ENCODE results near the gene NAV1.

NAV1 gene

GRCh38 chr1:201525193-201525778 is 13.6 kb upstream of the NAV1 start:
- no peak for DNase-seq

DNA sequence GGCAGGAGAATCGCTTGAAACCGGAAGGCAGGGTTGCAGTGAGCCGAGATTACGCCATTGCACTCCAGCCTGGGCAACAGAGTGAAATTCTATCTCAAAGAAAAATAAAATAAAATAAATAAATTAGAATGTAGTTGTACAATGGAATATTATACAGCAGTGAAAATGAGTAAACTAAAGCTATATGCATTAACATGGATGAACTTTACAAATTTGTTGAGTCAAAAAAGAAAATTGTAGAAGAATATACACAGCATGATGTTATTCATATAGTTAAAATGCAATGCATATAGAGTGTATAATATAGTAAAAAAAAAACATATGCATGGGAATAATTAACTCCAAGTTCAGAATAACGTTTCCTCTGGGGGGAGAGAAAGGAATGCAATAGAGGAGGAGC is 11.0 kb upstream of the NAV1 start:
- no peak for DNase-seq

DNA sequence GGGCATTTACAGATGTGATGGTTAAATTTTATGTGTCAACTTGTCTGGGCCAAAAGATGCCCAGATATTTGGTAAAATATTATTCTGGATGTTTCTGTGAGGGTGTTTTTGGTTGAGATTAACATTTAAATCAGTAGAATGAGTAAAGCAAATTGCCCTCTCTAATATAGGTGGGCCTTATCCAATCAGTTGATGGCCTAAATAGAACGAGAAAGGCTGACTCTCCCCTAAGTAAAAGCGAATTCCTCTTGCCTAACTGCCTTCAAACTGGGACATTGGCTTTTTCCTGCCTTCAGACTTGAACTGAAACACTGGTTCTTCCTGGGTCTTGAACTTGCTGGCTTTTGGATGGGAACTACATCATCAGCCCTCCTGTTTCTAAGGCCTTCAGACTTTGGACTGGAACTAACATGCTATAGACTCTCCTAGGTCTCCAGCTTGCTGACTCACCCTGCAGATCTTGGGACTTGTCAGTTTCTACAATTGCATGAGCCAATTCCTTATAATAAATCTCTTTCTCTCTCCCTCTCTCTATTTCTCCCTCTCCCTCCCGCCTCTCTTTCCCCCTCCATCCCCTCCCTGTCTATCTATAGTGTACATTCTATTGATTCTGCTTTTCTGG is 10.2 kb upstream of the NAV1 start:
- no peak for DNase-seq

DNA sequence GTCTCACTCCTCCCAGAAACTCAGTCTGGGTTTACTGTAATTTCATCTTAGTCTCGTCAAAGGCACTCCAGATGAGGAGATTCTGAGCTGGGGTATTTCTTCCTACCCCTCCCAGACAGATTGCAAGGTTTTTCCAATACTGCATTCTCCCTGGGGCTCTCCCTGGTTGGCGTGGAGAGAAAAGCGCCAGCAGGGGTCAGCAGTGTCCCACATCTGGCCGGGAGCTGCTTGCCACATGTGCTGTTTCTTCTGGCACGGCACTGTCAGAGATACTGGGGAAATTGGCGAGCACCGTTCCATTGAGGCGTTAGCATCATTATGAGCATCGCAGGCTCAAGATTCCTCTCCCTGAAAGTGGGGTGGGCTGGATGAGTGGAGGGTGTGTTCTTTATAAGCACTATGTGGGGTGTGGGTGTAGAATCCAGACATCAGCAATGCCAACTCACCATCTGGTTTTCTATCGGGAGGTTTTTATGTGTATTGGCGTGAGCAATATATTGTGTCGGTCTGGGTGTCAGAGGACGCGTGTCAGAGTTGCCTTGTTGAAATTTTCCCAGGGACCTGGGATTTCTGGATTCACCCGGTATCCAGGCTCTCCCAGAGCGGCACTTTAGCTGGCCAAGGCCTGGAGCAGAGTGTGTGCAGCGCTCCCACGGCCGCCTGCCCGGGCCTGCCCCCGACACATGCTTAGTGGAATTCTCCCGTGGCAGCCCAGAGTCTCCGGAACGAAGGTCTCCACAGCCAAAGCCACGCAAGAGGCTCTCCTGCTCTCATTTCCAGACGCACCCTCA is 8.0 kb upstream of the NAV1 start:
- no peak for DNase-seq

GRCh38 chr1:201531551-201532425 is 7.1 kb upstream of the NAV1 start:
- DNase-seq = no peak

GRCh38 chr1:201533836-201534235 is 5.1 kb upstream of the NAV1 start:
- DNase-seq = no peak

- no peak for DNase-seq
Measured at GRCh38 chr1:201535046-201535918, 3.6 kb upstream of the NAV1 start.

DNA sequence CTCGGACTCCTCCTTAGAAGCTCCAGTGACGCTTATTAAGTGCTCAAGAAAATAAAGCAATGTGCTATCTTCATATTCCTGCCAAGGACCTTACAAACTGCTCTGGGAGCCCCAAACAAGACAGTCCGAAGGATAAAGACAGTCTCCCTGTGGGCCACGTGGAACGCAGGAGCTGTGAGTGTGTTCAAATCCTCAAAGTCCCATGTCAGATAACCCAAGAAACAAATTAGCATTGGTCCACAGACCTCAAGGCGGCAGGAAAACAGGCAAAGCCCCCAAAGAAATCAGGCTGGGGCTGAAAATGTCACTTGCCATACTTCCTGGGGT is 3.0 kb upstream of the NAV1 start:
- no peak for DNase-seq

- DNase-seq = no peak
Measured at GRCh38 chr1:201536558-201536957, 2.4 kb upstream of the NAV1 start.

DNA sequence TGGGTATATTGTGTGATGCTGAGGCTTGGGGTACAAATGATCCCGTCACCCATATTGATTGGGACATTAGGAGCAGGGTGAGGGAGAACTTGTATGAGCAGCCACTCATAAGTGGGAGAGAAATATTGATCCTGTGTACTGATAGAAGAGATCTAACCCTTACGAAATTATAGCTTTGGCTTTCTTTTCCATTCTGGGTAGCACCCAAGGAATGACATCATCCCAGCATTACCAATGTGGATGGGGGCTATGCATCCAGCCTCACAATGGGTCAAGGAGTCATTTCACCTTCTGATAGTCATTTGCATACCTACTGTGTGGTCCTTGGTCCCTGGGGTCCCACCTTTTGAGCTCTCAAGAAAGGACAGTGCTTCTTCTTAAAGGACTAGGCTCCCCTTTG is 1.9 kb upstream of the NAV1 start:
- DNase-seq = no peak

GRCh38 chr1:201537467-201537866 is 1.5 kb upstream of the NAV1 start:
- DNase-seq = no peak

GRCh38 chr1:201537891-201538611 is 876 bp upstream of the NAV1 start:
- no peak for DNase-seq

- DNase-seq = no peak
Measured at GRCh38 chr1:201539561-201540431, 869 bp downstream of the NAV1 start.

DNA sequence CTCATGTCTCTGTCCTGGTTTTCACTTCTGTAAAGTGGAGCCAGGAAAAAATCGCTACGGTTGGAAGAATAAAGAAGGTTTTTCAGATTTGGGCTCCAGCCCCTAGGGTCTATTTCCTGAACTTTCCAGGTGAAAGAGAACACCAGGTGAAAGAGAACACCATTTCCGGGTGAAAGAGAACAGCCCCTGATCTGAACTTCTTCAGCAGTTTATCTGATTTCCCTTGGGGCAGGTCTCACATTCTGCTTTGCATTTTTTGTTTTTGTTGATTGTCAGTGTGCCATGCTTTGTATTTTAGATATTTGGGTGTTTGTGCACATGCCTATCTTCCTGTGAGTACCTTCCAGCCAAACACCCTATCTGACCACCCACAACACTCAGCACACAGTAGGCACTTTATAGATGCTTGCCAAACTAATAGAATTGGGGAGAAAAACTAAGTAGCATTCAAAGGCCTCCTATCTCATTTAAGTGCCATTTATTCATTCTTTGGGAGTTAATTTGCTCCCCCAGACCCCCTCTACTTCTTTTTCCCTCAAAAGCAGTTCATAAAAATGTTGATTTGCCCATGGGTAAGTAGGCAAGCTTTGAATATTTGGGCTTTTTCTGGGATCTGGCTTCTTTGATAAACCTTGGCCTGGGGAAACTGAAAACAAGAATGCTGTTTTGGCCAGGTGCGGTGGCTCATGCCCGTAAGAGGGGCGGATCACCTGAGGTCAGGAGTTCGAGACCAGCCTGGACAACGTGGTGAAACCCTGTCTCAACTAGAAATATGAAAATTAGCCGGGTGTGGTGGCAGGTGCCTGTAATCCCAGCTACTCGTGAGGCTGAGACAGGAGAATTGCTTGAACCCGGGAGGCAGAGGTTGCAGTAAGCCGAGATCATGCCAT is 2.2 kb downstream of the NAV1 start:
- no peak for DNase-seq

- DNase-seq = no peak
Measured at GRCh38 chr1:201542309-201543035, 3.5 kb downstream of the NAV1 start.

GRCh38 chr1:201543871-201544642 is 5.1 kb downstream of the NAV1 start:
- no peak for DNase-seq

- DNase-seq = no peak
Measured at GRCh38 chr1:201544710-201545109, 5.8 kb downstream of the NAV1 start.

- DNase-seq = no peak
Measured at GRCh38 chr1:201545851-201546492, 7.0 kb downstream of the NAV1 start.

All from NCI-H187 treated with DMSO at 0.1 percent for 48 hours (cell line).